Esophagus (tissue), 2 donors: ENCODE data around the gene BPTF. TPM values are rescaled to one million over a fixed set of nuclear protein-coding genes. Genes with fewer than 3 reads are reported as not detected.
"Not testable (repeated sequence)": the region's sequence is repeated elsewhere in the genome, so short reads cannot be mapped to it uniquely, and the experiment has no call there.

ENCODE experiments used
- H3K27ac ChIP-seq, 2 donors: one replicate each; pipeline ENCODE4 v1.5.1; 2013; ENCODE audit warnings: low read depth in 2 of 2, mild to moderate bottlenecking in 2 of 2, inconsistent platforms in 1 of 2, low read length in 1 of 2, moderate library complexity in 1 of 2
- H3K27me3 ChIP-seq, 2 donors: one replicate each; pipeline ENCODE4 v1.6.1; 2013; ENCODE audit warnings: low read length in 2 of 2, control low read depth in 1 of 2, mild to moderate bottlenecking in 1 of 2; ENCODE audit not compliant: insufficient read depth in 2 of 2, control insufficient read depth in 1 of 2
- H3K36me3 ChIP-seq, 2 donors: one replicate each; pipeline ENCODE4 v1.6.1; 2013; ENCODE audit warnings: low read length in 1 of 2; ENCODE audit not compliant: control insufficient read depth in 2 of 2, insufficient read depth in 2 of 2
- H3K4me1 ChIP-seq, 2 donors: one replicate each; pipeline ENCODE4 v1.6.1; 2013; ENCODE audit warnings: low read length in 1 of 2; ENCODE audit not compliant: control insufficient read depth in 2 of 2, insufficient read depth in 2 of 2
- H3K4me3 ChIP-seq, 2 donors: one replicate each; pipeline ENCODE4 v1.5.1; 2013; ENCODE audit warnings: low read length in 2 of 2, mild to moderate bottlenecking in 2 of 2, low read depth in 1 of 2, moderate library complexity in 1 of 2
- H3K9me3 ChIP-seq, 2 donors: one replicate each; pipeline ENCODE4 v1.6.1; 2013; ENCODE audit warnings: mild to moderate bottlenecking in 2 of 2, low read depth in 1 of 2, low read length in 1 of 2, moderate library complexity in 1 of 2; ENCODE audit not compliant: control insufficient read depth in 2 of 2, insufficient read depth in 1 of 2
- WGBS, 2 donors: extraction: QIAGEN DNeasy Blood & Tissue Kit; methylation state at CpG; one replicate each; pipeline ENCODE4 v1.1.7; 2013; 5-methylcytosine and 5-hydroxymethylcytosine counted together
- polyA plus RNA-seq, 2 donors: library from polyadenylated mRNA; stranded (reverse); fragments of 200-250 nt; gene quantifications; one replicate each; pipeline ENCODE4 v1.2.3, GENCODE V29; 2013
- donor health status: healthy with polysubstance abuse.
- donor health status: Bipolar disorder and iron deficiency.

The BPTF gene
- polyA plus RNA-seq, 2 donors, result 14.5 to 17.8 TPM

- Histone ChIP-seq H3K4me1 (no peaks in the 10 kb centered on the region), H3K27ac (peak overlapping the region; percentile 15 to 30), H3K9me3 (no peaks in the 10 kb centered on the region), H3K36me3 (no peaks in the 10 kb centered on the region), H3K27me3 (no peaks in the 10 kb centered on the region), H3K4me3 (peak overlapping the region; percentile 46 to 53)
- 0 to 1% methylated on average over 41 to 43 of the region's 43 CpGs for WGBS, 2 donors
These were observed 170.4 kb downstream of the BPTF start for GRCh38 chr17:67995570-67996263.

GRCh38 chr17:67996301-67997171 is 171.2 kb downstream of the BPTF start, which contains the start of gene C17orf58:
TSS of gene C17orf58 (minus strand) at chr17:67996469. CDS start at chr17:67996198, 271 bp downstream.
- Histone ChIP-seq H3K4me3 (peak within 1 kb of the TSS; percentile 46 to 53), H3K27ac (peak within 1 kb of the TSS; percentile 15 to 30)
- H3K27me3 ChIP-seq, H3K9me3 ChIP-seq, H3K4me1 ChIP-seq, H3K36me3 ChIP-seq: not testable (repeated sequence)
- 28 to 30% methylated on average over 25 of the region's 25 CpGs for WGBS, 2 donors

GRCh38 chr17:67998466-67998865 is 173.2 kb downstream of the BPTF start:
- H3K4me3 ChIP-seq, result no peak overlapping the region
- H3K4me1 ChIP-seq, result no peaks in the 10 kb centered on the region
- no peak overlapping the region for H3K27ac ChIP-seq
- H3K36me3 ChIP-seq, result no peaks in the 10 kb centered on the region
- 76 to 78% methylated on average over 2 of the region's 2 CpGs for WGBS, 2 donors
- no peaks in the 10 kb centered on the region for H3K27me3 ChIP-seq
- no peaks in the 10 kb centered on the region for H3K9me3 ChIP-seq

DNA sequence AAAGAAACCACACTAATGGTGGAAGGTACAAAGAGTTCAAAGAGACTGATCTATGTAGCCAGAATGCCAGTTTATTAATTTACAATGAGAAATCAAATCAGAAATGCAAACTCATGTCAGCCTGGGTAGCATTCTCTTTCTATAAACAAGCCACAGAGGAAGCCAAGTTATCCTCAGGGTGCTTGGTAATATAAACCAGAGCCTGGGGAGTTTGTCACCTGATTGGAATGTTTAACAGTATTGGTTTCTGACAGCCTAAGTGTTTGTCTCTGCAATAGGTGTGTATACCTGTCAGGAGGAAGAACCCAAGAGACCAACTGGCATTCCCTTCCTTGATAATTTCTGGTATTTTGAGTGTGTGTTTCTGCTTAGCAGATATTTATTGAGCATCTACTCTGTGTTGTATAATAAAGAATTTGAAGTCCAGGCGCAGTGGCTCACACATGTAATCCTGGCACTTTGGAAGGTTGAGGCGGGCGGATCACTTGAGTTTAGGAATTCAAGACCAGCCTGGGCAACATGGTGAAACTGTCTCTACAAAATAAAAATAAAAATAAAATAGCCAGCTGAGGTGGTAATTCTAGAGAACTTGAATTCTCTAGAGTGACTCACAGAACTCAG is 174.1 kb downstream of the BPTF start:
- Histone ChIP-seq H3K4me1 (no peaks in the 10 kb centered on the region), H3K36me3 (no peaks in the 10 kb centered on the region), H3K9me3 (no peaks in the 10 kb centered on the region), H3K4me3 (no peak overlapping the region), H3K27me3 (no peaks in the 10 kb centered on the region), H3K27ac (no peak overlapping the region)
- 90 to 98% methylated on average over 3 of the region's 3 CpGs for WGBS, 2 donors

DNA sequence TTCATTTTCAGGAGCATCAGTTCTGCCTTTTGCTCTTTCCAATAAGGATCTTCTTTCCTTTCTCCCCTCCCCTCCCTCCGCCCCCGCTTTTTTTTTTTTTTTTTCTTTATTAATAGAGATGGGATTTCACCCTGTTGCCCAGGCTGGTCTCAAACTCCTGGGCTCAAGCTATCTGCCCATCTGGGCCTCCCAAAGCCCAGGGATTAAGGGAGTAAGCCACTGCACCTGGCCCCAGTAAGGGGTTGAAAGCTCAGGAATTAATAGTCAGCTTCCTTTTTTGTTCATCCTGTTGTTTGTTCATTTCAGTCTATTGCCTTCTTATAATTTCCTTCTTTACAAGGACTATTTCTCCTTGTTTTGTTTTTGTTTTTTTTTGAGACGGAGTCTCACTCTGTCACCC is 178.9 kb downstream of the BPTF start:
- no peaks in the 10 kb centered on the region for H3K27me3 ChIP-seq
- no peaks in the 10 kb centered on the region for H3K36me3 ChIP-seq
- 90% methylated on average over 1 to 3 of the region's 3 CpGs for WGBS, 2 donors
- no peak overlapping the region for H3K27ac ChIP-seq
- no peaks in the 10 kb centered on the region for H3K9me3 ChIP-seq
- H3K4me1 ChIP-seq, result no peaks in the 10 kb centered on the region
- H3K4me3 ChIP-seq, result no peak overlapping the region

DNA sequence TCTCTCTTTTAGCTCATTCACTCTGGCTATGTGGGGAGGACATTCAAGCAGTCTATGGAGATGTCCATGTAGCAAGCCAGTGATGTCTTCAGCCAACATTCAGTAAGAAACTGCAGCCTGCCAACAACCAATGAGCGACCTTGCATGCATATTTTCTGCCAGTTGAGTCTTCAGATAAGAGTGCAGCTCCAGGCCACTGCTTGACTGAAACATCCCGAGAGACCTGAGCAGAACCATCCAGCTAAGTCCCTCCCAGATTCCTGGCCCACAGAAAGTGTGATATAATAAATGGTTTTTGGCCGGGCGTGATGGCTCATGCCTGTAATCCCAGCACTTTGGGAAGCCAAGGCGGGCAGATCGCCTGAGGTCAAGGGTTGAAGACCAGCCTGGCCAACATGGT is 181.5 kb downstream of the BPTF start:
- Histone ChIP-seq H3K36me3 (no peaks in the 10 kb centered on the region), H3K4me3 (no peak overlapping the region)

DNA sequence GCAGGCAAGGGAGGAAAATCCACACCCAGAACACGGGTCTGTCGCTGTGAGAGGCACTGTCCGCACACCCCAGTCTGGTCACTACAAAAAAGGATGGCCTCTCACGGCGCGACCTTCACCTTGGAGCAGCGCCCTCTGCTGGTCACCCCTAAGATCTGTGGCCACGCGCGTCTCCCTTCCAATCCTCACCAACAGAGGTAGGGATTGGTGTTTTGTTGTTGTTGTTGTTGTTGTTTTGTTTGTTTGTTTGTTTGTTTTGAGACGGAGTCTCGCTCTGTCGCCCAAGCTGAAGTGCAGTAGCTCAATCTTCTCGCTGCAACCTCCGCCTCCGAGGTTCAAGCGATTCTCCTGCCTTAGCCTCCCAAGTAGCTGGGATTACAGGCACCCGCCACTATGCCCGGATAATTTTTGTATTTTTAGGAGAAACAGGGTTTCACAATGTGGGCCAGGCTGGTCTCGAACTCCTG is 185.9 kb downstream of the BPTF start:
- no peaks in the 10 kb centered on the region for H3K27me3 ChIP-seq

More for the DNA sequence above, 181.5 kb downstream of the BPTF start:
- H3K4me1 ChIP-seq, result no peaks in the 10 kb centered on the region
- 43 to 55% methylated on average over 6 of the region's 6 CpGs for WGBS, 2 donors
- no peaks in the 10 kb centered on the region for H3K9me3 ChIP-seq
- H3K27ac ChIP-seq, result no peak overlapping the region
- H3K27me3 ChIP-seq, result no peaks in the 10 kb centered on the region

GRCh38 chr17:68013385-68013784 is 188.1 kb downstream of the BPTF start:
- Histone ChIP-seq H3K36me3 (no peaks in the 10 kb centered on the region), H3K4me1 (no peaks in the 10 kb centered on the region), H3K27ac (no peak overlapping the region), H3K27me3 (no peaks in the 10 kb centered on the region), H3K9me3 (no peaks in the 10 kb centered on the region), H3K4me3 (no peak overlapping the region)

More for the DNA sequence above, 185.9 kb downstream of the BPTF start:
- Histone ChIP-seq H3K4me3 (no peak overlapping the region), H3K36me3 (no peaks in the 10 kb centered on the region), H3K27ac (no peak overlapping the region), H3K9me3 (no peaks in the 10 kb centered on the region), H3K4me1 (no peaks in the 10 kb centered on the region)
- WGBS, 2 donors, result 47 to 50% methylated on average over 20 of the region's 20 CpGs

DNA sequence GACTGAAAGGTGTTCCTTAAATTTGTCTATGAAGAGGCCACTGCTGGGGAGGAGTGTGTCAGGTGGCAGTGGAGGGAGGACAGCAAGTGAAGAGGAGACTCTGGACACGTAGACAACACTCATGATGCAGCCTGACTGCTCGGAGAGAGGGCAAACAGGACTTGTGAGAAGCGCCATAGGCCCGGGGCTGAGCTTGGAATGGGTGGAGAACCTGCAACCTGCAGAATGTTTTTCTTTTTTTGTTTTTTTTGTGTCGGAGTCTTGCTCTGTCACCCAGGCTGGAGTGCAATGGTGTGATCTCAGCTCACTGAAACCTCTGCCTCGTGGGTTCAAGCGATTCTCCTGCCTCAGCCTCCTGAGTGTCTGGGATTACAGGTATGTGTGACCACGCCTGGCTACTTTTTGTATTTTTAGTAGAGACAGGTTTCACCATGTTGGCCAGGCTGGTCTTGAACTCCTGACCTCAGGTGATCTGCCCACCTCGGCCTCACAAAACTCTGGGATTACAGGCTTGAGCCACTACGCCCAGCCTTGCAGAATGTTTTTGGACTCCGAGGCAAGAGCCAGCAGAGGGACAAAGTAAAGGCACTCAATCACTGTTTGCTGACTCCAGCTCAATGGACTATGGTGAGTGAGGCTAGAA is 189.9 kb downstream of the BPTF start:
- Histone ChIP-seq H3K4me3 (no peak overlapping the region), H3K9me3 (no peaks in the 10 kb centered on the region), H3K27ac (no peak overlapping the region), H3K4me1 (no peaks in the 10 kb centered on the region), H3K36me3 (no peaks in the 10 kb centered on the region), H3K27me3 (no peaks in the 10 kb centered on the region)
- WGBS, 2 donors, result 76 to 85% methylated on average over 11 of the region's 11 CpGs
